Measurements from ENCODE around the gene GPX1. TPM values are rescaled to one million over a fixed set of nuclear protein-coding genes. Genes with fewer than 3 reads are reported as not detected.
"Not testable (repeated sequence)": the region's sequence is repeated elsewhere in the genome, so short reads cannot be mapped to it uniquely, and the experiment has no call there.

GPX1 gene
- total RNA-seq, 2 experiments from 2014 or later: 217 to 219 TPM

DNA sequence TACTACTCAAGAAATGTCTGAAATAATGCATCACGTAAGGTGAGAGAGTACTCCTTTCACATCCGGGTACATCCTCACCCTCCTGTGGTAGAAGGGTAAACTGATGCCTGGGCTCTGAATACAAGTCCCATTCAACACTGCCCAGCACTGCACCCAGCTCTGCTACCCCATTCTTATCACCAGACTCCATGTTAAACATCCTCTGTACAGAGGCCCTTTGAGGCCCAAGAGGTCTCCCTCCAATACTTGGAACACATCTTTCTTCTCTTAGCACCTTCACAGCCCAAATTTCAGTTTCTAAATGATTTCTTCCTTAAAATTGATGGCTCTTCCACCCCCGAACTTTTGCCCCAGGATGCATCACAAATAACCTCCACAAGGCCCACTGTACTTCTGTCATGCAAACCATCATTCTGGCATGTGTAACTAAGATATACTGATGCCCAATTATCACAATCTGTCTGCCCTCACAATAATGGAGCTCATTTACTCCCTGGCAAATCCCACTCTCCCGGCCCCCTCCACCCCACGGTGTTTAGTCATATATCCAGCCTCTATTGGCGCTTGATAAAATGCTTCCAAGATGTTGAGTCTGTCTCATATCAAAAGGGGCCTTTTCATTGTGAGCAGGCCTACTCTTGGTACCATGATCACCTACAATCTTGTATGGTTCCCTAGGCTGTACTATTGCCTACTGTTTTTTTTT lies 12.6 kb upstream of the GPX1 start:
- ChIA-PET POLR2A (interaction anchor here (0.6 to 0.9 kb wide), 2 partner anchors 31 to 38 kb away, joined by 3 read pairs; partner anchors contain the start of gene USP4), CTCF (interaction anchor here (1.4 kb wide), 1 partner anchor 12 kb away, joined by 3 read pairs; no protein-coding TSS in a partner anchor)

DNA sequence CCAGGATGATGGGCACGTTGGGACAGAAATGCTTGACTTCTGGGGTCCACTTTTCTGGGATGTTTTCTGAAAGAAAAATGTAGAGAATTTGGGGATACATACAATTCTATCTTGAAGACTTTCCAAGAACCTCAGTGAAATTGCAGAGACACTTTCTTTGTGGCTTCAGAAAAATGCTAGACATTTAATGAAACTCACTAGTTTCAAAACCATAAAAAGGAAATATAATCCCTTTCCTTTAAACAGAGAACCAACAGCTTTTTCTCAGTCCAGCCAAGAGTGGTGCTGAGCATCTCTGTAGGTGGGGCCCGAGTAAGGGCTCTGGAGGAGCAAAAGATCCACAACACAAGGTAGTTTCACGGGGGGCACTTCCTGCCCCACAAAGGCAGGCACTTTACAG lies 4.4 kb upstream of the GPX1 start:
- CTCF ChIA-PET: interaction anchor here (1.2 kb wide), 1 partner anchor 87 kb away, joined by 4 read pairs; no protein-coding TSS in a partner anchor

DNA sequence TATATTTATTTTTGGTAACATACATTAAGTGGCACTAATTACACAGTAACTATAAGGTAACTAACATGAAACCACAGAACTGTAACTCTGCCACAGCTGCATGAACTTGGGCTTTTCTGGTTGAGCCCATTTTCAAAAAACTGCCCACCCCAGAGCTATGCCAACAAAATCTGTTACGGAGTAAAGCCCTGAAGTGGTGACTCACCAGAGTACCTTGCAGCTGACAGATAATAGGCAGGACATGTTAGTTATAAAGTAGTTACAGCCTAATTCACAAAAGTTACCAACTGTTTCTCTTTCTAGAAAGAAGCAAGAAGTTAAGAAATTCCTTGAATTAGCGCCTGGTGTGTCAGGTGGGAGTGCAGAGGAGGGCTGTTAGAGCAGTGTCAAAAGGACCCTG lies 1.5 kb upstream of the GPX1 start:
- CTCF ChIA-PET: interaction anchor here (1.0 kb wide), 1 partner anchor 13 kb away, joined by 3 read pairs; no protein-coding TSS in a partner anchor
- POLR2A ChIA-PET: interaction anchor here (0.6 to 2.9 kb wide), 2 partner anchors 20 to 24 kb away, joined by 3 to 21 read pairs; partner anchors contain the start of gene USP4

More for the DNA sequence above, 4.4 kb upstream of the GPX1 start:
- POLR2A ChIA-PET: no interaction called here

- ChIA-PET CTCF (interaction anchor here (0.8 to 2.5 kb wide), 6 partner anchors 11 to 373 kb away, joined by 3 to 15 read pairs (median 3); partner anchors contain the start of genes RHOA, TCTA and USP4), POLR2A (interaction anchor here (1.7 to 2.9 kb wide), 2 partner anchors 14 to 19 kb away, joined by 5 to 21 read pairs; partner anchors contain the start of gene USP4)
These were observed 702 bp upstream of the GPX1 start for GRCh38 chr3:49358884-49359225.

DNA sequence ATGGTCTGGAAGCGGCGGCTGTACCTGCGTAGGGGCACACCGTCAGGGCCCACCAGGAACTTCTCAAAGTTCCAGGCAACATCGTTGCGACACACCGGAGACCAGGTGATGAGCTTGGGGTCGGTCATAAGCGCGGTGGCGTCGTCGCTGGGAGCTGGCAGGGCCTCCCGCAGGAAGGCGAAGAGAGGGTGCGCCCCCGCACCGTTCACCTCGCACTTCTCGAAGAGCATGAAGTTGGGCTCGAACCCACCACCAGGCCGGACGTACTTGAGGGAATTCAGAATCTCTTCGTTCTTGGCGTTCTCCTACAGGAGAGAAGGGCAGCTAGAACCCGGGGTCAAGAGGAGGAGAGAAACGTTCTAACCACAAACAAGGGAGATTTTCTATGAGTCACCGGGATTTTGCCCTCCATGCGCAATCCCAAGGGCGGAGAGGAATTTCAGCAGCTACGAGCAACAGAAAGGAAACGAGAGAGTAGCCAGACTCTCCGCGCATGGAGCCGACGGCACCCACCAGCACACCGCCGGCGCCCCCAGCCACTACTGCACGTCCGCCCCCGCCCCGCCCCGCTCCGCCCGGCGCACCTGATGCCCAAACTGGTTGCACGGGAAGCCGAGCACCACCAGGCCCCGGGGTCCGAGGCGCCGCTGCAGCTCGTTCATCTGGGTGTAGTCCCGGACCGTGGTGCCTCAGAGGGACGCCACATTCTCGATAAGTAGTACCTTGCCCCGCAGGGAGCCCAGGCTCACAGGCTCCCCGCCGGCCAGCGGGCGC lies 523 bp downstream of the GPX1 start:
- ChIA-PET POLR2A (interaction anchor here (1.1 to 2.9 kb wide), 3 partner anchors 13 to 54 kb away, joined by 5 to 21 read pairs (median 6); partner anchors contain the start of genes RHOA, TCTA and USP4), CTCF (interaction anchor here (0.8 to 2.5 kb wide), 3 partner anchors 19 to 87 kb away, joined by 4 to 15 read pairs (median 4); partner anchors contain the start of gene USP4)

DNA sequence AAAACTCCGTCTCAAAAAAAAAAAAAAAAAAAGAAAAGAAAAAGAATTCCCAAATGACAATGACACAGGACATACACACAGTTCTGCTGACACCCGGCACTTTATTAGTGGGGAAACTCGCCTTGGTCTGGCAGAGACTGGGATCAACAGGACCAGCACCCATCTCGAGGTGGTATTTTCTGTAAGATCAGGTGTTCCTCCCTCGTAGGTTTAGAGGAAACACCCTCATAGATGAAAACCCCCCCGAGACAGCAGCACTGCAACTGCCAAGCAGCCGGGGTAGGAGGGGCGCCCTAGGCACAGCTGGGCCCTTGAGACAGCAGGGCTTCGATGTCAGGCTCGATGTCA lies 1.1 kb downstream of the GPX1 start:
- ChIA-PET CTCF (interaction anchor here (0.8 to 2.5 kb wide), 3 partner anchors 18 to 88 kb away, joined by 4 to 15 read pairs (median 4); partner anchors contain the start of gene USP4), POLR2A (interaction anchor here (0.7 to 2.9 kb wide), 3 partner anchors 17 to 78 kb away, joined by 6 to 21 read pairs (median 6); partner anchors contain the start of genes RHOA, TCTA and USP4)

DNA sequence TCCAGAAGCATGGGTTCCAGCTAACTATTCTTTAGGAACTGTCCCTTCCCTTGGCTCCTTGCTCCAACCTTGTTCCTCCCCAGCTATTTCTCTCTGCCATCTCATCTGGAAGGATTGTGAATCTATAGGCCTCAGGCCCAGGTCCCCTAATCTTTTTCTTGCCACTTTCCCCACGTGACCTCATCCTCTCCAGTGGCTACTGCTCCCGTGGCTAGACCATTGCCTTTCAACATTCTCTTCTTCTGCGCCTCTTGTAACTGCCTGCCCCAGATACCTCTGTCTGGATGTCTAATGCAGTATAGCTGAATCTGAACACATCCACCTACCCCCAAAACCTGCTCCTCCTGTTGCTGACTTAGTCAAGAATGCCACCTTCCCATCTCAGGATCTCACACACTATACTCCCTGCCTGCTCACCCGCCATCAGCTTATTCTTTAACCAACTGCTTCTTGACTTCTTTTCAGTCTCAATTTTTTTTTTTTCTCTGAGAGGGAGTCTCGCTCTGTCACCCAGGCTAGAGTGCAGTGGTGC lies 5.2 kb downstream of the GPX1 start:
- ChIA-PET POLR2A (interaction anchor here (0.6 kb wide), 1 partner anchor 1054 kb away, joined by 3 read pairs; no protein-coding TSS in a partner anchor), CTCF (no interaction called here)

GRCh38 chr3:49352281-49352680 lies 5.9 kb downstream of the GPX1 start:
- POLR2A ChIA-PET: no interaction called here
- CTCF ChIA-PET: no interaction called here

GRCh38 chr3:49351521-49352011 lies 6.6 kb downstream of the GPX1 start:
- ChIA-PET CTCF (interaction anchor here (0.9 kb wide), 1 partner anchor 11 kb away, joined by 4 read pairs; no protein-coding TSS in a partner anchor), POLR2A (no interaction called here)

- POLR2A ChIA-PET: no interaction called here
- CTCF ChIA-PET: interaction anchor here (0.9 kb wide), 1 partner anchor 10 kb away, joined by 4 read pairs; the partner anchor contains the start of gene USP4
These were observed 8.6 kb downstream of the GPX1 start for GRCh38 chr3:49349348-49350114.

DNA sequence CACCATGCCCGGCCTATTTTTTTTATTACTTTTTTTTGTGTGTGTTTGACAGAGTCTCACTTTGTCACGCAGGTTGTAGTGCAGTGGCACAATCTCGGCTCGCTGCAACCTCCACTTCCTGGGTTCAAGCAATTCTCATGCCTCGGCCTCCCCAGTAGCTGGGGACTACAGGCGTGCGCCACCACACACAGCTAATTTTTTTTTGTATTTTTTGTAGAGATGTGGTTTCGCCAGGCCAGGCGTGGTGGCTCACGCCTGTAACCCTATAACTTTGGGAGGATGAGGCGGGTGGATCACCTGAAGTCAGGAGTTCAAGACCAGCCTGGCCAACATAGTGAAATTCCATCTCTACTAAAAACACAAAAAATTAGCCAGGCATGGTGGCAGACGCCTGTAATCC lies 9.8 kb downstream of the GPX1 start:
- POLR2A ChIA-PET: not testable (repeated sequence)
- CTCF ChIA-PET: interaction anchor here (0.7 to 1.2 kb wide), 2 partner anchors 253 to 649 kb away, joined by 3 read pairs; no protein-coding TSS in a partner anchor

- CTCF ChIA-PET: no interaction called here
- POLR2A ChIA-PET: interaction anchor here (0.6 kb wide), 1 partner anchor 74 kb away, joined by 3 read pairs; no protein-coding TSS in a partner anchor
These were observed 11.3 kb downstream of the GPX1 start for GRCh38 chr3:49346797-49347251.

DNA sequence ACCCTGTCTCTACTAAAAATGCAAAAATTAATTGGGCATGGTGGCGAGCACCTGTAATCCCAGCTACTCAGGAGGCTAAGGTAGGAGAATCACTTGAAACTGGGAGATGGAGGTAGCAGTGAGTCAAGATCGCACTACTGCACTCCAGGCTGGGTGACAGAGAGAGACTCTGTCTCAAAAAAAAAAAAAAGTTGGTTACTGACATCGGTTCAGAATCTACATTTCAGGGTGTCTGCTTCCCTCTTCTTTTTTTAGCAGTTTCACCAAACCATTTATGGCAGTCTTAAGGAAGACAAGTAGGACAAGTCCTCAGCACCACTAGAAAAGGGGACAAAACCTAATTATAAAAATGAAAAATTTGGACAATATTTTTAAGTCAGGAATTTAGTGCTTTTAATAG lies 15.0 kb downstream of the GPX1 start:
- POLR2A ChIA-PET: interaction anchor here (1.1 kb wide), 1 partner anchor 69 kb away, joined by 13 read pairs; the partner anchor contains the start of genes RHOA and TCTA
- CTCF ChIA-PET: interaction anchor here (0.7 kb wide), 2 partner anchors 35 to 126 kb away, joined by 5 to 6 read pairs; no protein-coding TSS in a partner anchor

DNA sequence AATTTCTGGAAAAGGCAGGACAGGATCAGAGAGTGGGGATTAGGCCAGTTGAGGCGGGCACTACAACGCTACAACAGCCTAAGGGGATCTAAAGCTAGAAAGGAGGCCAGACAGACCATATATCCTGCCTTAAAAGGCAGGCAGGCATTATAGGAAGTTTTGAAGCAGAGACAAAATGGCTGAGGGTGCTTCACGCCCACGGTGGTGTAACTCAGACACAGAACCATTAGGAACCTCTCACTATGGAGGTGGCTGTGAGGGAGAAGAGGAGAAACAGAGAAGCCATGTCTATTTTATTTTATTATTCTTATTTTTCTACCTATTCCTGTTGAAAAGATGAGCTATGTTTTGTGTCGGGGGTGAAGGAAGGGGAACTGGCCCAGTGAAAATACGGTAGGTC lies 16.2 kb downstream of the GPX1 start:
- ChIA-PET CTCF (interaction anchor here (0.6 to 1.0 kb wide), 4 partner anchors 79 to 189 kb away, joined by 3 to 4 read pairs (median 3); no protein-coding TSS in a partner anchor), POLR2A (no interaction called here)

GRCh38 chr3:49339941-49340800 lies 18.0 kb downstream of the GPX1 start, which contains the start of gene USP4:
Gene USP4, minus strand, starts transcription at chr3:49340053. Its CDS starts 29 bp downstream, at chr3:49340024.
- ChIA-PET POLR2A (interaction anchor here (0.6 to 2.1 kb wide), 15 partner anchors 18 to 432 kb away, joined by 3 to 21 read pairs (median 4); partner anchors contain the start of genes DAG1, GPX1, NDUFAF3 and NICN1), CTCF (interaction anchor here (0.7 to 4.1 kb wide), 15 partner anchors 10 to 246 kb away, joined by 3 to 44 read pairs (median 4); partner anchors contain the start of genes GPX1, NICN1 and QRICH1)

DNA sequence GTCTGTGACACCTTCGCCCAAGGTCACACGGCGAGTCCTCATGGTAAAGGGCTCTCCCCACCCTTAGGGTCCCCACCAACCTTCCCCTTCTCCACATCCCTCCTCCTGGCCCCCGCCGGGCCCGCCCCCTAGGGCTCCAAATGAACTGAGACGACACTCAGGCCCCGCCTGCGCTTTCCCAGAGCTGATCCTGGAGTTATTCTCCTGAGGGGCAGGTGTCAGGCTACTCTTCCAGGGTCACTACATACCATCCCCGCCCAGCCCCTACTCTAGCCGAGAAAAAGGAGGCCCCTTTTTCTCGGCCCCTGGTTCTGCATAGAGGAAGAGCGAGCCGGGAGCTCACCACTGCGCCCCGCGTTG lies 18.6 kb downstream of the GPX1 start:
- ChIA-PET POLR2A (interaction anchor here (1.0 to 2.1 kb wide), 12 partner anchors 19 to 350 kb away, joined by 3 to 21 read pairs (median 4); partner anchors contain the start of genes DAG1, GPX1, NDUFAF3 and P4HTM), CTCF (interaction anchor here (1.0 to 4.1 kb wide), 12 partner anchors 10 to 121 kb away, joined by 3 to 44 read pairs (median 4); partner anchors contain the start of genes GPX1 and NICN1)

All from activated CD8-positive, alpha-beta memory T cell treated with anti-CD3 and anti-CD28 coated beads for 36 hours (primary cell).